HepG2 (cell line): Measurements from ENCODE around the gene PRADC1. TPM values are rescaled to one million over a fixed set of nuclear protein-coding genes. Genes with fewer than 3 reads are reported as not detected.

Source experiments
- AKAP8 ChIP-seq: sonication (generic); formaldehyde crosslinking; IDR thresholded peaks from 2 replicates; pipeline ENCODE4 v1.5.1; 2020; ENCODE audit warnings: mild to moderate bottlenecking, missing genetic modification reagents
- CCAR2 ChIP-seq: fragments of 200-400 bp; formaldehyde crosslinking; optimal IDR thresholded peaks from 2 replicates; pipeline ENCODE3; 2018; ENCODE audit warnings: low read depth, mild to moderate bottlenecking, low read length, moderate library complexity
- FOXK1 ChIP-seq: sonication (generic); formaldehyde crosslinking; IDR thresholded peaks from 2 replicates; pipeline ENCODE4 v1.4.0; 2020; ENCODE audit warnings: low read depth, missing genetic modification reagents, borderline replicate concordance
- HNRNPLL ChIP-seq: fragments of 200-400 bp; formaldehyde crosslinking; IDR thresholded peaks from 2 replicates; pipeline ENCODE4 v1.6.1; 2017; ENCODE audit warnings: mild to moderate bottlenecking, low read depth, low read length; ENCODE audit not compliant: poor library complexity, severe bottlenecking
- KLF12 ChIP-seq: sonication (generic); formaldehyde crosslinking; IDR thresholded peaks from 2 replicates; pipeline ENCODE4 v1.4.0; 2020; ENCODE audit warnings: missing genetic modification reagents, borderline replicate concordance
- RCOR2 ChIP-seq: IDR thresholded peaks from 2 replicates; pipeline ENCODE4 v1.6.1; 2016; ENCODE audit warnings: missing biosample characterization, missing genetic modification reagents
- SMARCC2 ChIP-seq: fragments of 450-650 bp; IDR thresholded peaks from 2 replicates; pipeline ENCODE4 v1.6.1; 2017; ENCODE audit warnings: antibody characterized with exemption, mild to moderate bottlenecking
- SP2 ChIP-seq: sonication (generic); formaldehyde crosslinking; IDR thresholded peaks from 2 replicates; pipeline ENCODE4 v1.5.1; 2020; ENCODE audit warnings: mild to moderate bottlenecking, missing genetic modification reagents
- SYNCRIP ChIP-seq: fragments of 200-400 bp; formaldehyde crosslinking; IDR thresholded peaks from 2 replicates; pipeline ENCODE4 v1.6.1; 2018; ENCODE audit warnings: mild to moderate bottlenecking, low read depth, low read length; ENCODE audit not compliant: insufficient read depth
- TAF15 ChIP-seq: fragments of 200-400 bp; formaldehyde crosslinking; IDR thresholded peaks from one replicate; pipeline ENCODE4 v1.6.1; 2018; ENCODE audit warnings: mild to moderate bottlenecking, low read depth, low read length; ENCODE audit not compliant: poor library complexity, severe bottlenecking
- THAP11 ChIP-seq: IDR thresholded peaks from 2 replicates; pipeline ENCODE4 v1.6.1; 2016; ENCODE audit warnings: missing biosample characterization, missing genetic modification reagents
- TSC22D2 ChIP-seq: sonication (generic); formaldehyde crosslinking; IDR thresholded peaks from 2 replicates; pipeline ENCODE4 v1.5.1; 2020; ENCODE audit warnings: missing genetic modification reagents, mild to moderate bottlenecking, borderline replicate concordance
- ZFP37 ChIP-seq: sonication (generic); formaldehyde crosslinking; IDR thresholded peaks from 2 replicates; pipeline ENCODE4 v1.4.0; 2020; ENCODE audit warnings: missing genetic modification reagents, borderline replicate concordance
- ZNF251 ChIP-seq: sonication (generic); formaldehyde crosslinking; IDR thresholded peaks from 2 replicates; pipeline ENCODE4 v1.9.0; 2021; ENCODE audit warnings: mild to moderate bottlenecking, missing genetic modification reagents
- ZNF44 ChIP-seq: sonication (generic); formaldehyde crosslinking; IDR thresholded peaks from 2 replicates; pipeline ENCODE4 v1.5.1; 2020; ENCODE audit warnings: mild to moderate bottlenecking, missing genetic modification reagents
- ZNF674 ChIP-seq: sonication (generic); formaldehyde crosslinking; IDR thresholded peaks from 2 replicates; pipeline ENCODE4 v1.5.0; 2020; ENCODE audit warnings: low read depth, mild to moderate bottlenecking, missing genetic modification reagents
- ZNF761 ChIP-seq: sonication (generic); formaldehyde crosslinking; conservative IDR thresholded peaks from 2 replicates; pipeline ENCODE4 v1.4.0; 2020; ENCODE audit warnings: mild to moderate bottlenecking, missing genetic modification reagents
- polyA plus RNA-seq, 8 experiments: library from polyadenylated mRNA; depleted of rRNA in 3 of 8; stranded (reverse) in 7 of 8; unstranded in 1 of 8; fragments of >200 nt; fragmentation: Illumina TruSeq in 4 of 8; extraction: Trizol in 4 of 8; gene quantifications; 2 replicates each; pipeline versions ENCODE4 v1.2.1 to v1.2.3, GENCODE V29; 2011 to 2016; ENCODE audit warnings: low read depth in 4 of 8, missing spikeins in 1 of 8, mixed read lengths in 1 of 8; ENCODE audit not compliant: insufficient read depth in 1 of 8
- total RNA-seq, 5 experiments: library from RNA; depleted of rRNA; stranded (reverse); fragments of >200 nt; fragmentation: Illumina TruSeq; extraction: Trizol; gene quantifications; 2 replicates each; pipeline ENCODE4 v1.2.3, GENCODE V29; 2016; ENCODE audit warnings: low read depth in 1 of 5
- TF ChIP-seq, protein P1 (sequence below): IDR thresholded peaks from 2 replicates; pipeline ENCODE4 v1.6.1; 2016; ENCODE audit warnings: mild to moderate bottlenecking
- TF ChIP-seq, protein P2 (sequence below): sonication (generic); formaldehyde crosslinking; IDR thresholded peaks from 2 replicates; pipeline ENCODE4 v1.4.0; 2020; ENCODE audit warnings: missing genetic modification reagents, mild to moderate bottlenecking, borderline replicate concordance
- TF ChIP-seq, protein P3 (sequence below): fragments of 450-650 bp; IDR thresholded peaks from 2 replicates; pipeline ENCODE4 v1.6.1; 2016
- TF ChIP-seq, protein P4 (sequence below): sonication (generic); formaldehyde crosslinking; IDR thresholded peaks from 2 replicates; pipeline ENCODE4 v1.5.0; 2020; ENCODE audit warnings: missing genetic modification reagents, mild to moderate bottlenecking, borderline replicate concordance

PRADC1 gene
- total and polyA plus RNA-seq, 2 of the 13 experiments (the other 11 are each of a cell fraction or from before 2014, with no cell fraction given) = 12.1 to 37.2 TPM

DNA sequence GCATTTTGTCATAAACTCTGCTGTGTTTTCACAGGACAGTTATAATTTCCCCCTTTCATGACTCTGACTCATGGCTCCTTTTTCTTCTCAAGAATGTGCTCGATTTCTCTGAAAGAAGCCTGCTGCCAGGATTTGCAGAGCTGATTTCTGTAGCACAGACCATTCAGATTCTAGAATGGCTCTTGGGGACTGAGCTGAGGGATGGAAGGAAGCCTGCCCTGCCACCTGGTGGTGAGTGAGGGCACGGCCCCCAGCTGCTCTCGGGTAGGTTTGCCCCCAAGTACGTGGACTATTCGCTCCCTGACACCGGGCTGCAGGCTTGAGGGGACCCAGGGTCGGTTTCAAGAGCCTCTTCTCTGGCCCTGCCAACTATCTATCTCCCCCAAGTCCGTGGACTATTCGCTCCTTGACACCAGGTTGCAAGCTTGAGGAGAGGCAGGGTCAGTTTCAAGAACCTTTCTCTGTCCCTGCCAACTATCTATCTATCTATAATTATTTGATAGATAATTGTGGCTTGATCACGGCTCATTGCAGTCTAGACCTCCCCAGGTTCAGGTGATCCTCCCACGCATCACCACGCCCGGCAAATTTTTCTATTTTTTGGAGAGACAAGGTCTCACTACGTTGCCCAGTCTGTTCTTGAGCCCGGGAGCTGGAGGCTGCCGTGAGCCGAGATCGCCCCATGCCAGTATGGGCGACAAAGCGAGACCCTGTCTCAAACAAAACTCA lies 20.4 kb downstream of the PRADC1 start (continued):
- TF ChIP-seq, protein P1, sequence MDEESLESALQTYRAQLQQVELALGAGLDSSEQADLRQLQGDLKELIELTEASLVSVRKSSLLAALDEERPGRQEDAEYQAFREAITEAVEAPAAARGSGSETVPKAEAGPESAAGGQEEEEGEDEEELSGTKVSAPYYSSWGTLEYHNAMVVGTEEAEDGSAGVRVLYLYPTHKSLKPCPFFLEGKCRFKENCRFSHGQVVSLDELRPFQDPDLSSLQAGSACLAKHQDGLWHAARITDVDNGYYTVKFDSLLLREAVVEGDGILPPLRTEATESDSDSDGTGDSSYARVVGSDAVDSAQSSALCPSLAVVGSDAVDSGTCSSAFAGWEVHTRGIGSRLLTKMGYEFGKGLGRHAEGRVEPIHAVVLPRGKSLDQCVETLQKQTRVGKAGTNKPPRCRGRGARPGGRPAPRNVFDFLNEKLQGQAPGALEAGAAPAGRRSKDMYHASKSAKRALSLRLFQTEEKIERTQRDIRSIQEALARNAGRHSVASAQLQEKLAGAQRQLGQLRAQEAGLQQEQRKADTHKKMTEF (CRISPR knock-in tag) = no peak; the same call in 1 of the 2 replicates
- TF ChIP-seq RCOR2 (CRISPR knock-in tag) (no peak), FOXK1 (CRISPR knock-in tag) (no peak), CCAR2 (no peak), AKAP8 (no peak), TSC22D2 (CRISPR knock-in tag) (peak; percentile 42; the same call in 1 of the 2 replicates), TAF15 (no peak), THAP11 (CRISPR knock-in tag) (peak; percentile 40; the same call in 1 of the 2 replicates), SMARCC2 (no peak), ZNF674 (CRISPR knock-in tag) (no peak), ZFP37 (CRISPR knock-in tag) (0 out of 2 replicates have a peak, but pooled peaks have one; percentile 14), SYNCRIP (no peak), ZNF44 (CRISPR knock-in tag) (peak; percentile 21; the same call in 1 of the 2 replicates), HNRNPLL (peak; percentile 37), ZNF251 (CRISPR knock-in tag) (no peak), KLF12 (CRISPR knock-in tag) (0 out of 2 replicates have a peak, but pooled peaks have one; percentile 25), SP2 (CRISPR knock-in tag) (peak; percentile 35; the same call in 1 of the 2 replicates), ZNF761 (CRISPR knock-in tag) (no peak)
- TF ChIP-seq, protein P2, sequence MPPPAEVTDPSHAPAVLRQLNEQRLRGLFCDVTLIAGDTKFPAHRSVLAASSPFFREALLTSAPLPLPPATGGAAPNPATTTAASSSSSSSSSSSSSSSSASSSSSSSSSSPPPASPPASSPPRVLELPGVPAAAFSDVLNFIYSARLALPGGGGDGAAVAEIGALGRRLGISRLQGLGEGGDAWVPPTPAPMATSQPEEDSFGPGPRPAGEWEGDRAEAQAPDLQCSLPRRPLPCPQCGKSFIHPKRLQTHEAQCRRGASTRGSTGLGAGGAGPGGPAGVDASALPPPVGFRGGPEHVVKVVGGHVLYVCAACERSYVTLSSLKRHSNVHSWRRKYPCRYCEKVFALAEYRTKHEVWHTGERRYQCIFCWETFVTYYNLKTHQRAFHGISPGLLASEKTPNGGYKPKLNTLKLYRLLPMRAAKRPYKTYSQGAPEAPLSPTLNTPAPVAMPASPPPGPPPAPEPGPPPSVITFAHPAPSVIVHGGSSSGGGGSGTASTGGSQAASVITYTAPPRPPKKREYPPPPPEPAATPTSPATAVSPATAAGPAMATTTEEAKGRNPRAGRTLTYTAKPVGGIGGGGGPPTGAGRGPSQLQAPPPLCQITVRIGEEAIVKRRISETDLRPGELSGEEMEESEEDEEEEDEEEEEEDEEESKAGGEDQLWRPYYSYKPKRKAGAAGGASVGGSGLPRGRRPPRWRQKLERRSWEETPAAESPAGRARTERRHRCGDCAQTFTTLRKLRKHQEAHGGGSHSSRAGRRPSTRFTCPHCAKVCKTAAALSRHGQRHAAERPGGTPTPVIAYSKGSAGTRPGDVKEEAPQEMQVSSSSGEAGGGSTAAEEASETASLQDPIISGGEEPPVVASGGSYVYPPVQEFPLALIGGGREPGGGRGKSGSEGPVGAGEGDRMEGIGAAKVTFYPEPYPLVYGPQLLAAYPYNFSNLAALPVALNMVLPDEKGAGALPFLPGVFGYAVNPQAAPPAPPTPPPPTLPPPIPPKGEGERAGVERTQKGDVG (CRISPR knock-in tag) = no peak
- TF ChIP-seq, protein P3, sequence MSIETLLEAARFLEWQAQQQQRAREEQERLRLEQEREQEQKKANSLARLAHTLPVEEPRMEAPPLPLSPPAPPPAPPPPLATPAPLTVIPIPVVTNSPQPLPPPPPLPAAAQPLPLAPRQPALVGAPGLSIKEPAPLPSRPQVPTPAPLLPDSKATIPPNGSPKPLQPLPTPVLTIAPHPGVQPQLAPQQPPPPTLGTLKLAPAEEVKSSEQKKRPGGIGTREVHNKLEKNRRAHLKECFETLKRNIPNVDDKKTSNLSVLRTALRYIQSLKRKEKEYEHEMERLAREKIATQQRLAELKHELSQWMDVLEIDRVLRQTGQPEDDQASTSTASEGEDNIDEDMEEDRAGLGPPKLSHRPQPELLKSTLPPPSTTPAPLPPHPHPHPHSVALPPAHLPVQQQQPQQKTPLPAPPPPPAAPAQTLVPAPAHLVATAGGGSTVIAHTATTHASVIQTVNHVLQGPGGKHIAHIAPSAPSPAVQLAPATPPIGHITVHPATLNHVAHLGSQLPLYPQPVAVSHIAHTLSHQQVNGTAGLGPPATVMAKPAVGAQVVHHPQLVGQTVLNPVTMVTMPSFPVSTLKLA = no peak
- TF ChIP-seq, protein P4, sequence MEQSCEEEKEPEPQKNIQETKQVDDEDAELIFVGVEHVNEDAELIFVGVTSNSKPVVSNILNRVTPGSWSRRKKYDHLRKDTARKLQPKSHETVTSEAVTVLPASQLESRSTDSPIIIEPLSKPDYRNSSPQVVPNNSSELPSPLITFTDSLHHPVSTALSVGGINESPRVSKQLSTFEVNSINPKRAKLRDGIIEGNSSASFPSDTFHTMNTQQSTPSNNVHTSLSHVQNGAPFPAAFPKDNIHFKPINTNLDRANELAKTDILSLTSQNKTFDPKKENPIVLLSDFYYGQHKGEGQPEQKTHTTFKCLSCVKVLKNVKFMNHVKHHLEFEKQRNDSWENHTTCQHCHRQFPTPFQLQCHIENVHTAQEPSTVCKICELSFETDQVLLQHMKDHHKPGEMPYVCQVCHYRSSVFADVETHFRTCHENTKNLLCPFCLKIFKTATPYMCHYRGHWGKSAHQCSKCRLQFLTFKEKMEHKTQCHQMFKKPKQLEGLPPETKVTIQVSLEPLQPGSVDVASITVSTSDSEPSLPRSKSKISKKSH (CRISPR knock-in tag) = peak; percentile 70; the same call in 1 of the 2 replicates
